HG03469 (cell line): Measurements from ENCODE around the gene TIPARP.

ENCODE experiments used
- ATAC-seq: cut with Tn5 transposase; IDR thresholded peaks from one replicate; pipeline ENCODE4 v1.9.1; 2021; ENCODE audit warnings: mild to moderate bottlenecking, moderate library complexity, moderate number of reproducible peaks; ENCODE audit not compliant: unreplicated experiment

The TIPARP gene, protein sequence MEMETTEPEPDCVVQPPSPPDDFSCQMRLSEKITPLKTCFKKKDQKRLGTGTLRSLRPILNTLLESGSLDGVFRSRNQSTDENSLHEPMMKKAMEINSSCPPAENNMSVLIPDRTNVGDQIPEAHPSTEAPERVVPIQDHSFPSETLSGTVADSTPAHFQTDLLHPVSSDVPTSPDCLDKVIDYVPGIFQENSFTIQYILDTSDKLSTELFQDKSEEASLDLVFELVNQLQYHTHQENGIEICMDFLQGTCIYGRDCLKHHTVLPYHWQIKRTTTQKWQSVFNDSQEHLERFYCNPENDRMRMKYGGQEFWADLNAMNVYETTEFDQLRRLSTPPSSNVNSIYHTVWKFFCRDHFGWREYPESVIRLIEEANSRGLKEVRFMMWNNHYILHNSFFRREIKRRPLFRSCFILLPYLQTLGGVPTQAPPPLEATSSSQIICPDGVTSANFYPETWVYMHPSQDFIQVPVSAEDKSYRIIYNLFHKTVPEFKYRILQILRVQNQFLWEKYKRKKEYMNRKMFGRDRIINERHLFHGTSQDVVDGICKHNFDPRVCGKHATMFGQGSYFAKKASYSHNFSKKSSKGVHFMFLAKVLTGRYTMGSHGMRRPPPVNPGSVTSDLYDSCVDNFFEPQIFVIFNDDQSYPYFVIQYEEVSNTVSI

DNA sequence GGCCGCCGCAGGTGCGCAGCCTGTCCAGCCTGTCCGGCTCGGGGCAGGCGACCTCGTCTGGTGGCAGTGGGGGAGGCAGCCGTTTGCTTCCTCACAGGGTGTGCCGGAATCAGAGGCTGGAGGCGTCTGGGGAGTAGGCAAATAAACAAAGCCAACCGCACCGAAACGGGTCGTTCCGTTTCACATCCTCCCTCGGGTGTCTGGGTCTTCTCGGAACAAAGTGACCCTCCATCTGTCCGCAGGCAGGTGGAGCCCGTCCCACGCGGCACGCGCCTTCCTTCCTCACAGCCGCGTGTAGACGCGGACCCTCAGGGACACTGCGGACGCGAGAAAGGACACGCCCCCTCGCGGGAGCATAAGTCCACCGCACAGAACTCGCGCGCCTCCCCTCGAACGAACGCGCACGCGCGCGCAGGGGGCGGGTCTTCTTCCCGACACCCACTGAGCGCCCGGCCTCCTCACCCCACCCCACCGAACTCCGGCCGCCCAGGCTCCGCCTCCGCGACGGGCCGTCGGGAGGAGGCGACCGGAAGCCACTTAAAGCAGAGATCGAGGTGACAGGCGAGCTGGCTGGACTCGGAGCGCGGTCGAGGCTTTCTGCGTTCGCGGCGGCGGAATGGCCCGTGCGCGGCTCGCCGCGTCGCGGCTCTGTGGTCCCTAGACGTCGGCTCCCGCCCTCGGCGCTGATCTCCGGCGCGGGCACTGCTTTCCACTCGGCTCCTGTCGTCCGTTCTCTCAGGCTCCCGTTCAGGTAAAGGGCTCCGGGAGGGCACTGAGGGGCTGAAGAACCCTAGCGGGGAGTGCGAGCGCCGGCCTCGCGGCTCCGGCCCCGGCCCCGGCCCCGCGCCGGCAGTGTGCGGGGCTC lies at the start of gene TIPARP:
TIPARP (plus strand) TSS at position 545 of the 865 bp plus-strand sequence. CDS start 3,108 bp downstream, outside the sequence.
- ATAC-seq: peak; percentile 78

DNA sequence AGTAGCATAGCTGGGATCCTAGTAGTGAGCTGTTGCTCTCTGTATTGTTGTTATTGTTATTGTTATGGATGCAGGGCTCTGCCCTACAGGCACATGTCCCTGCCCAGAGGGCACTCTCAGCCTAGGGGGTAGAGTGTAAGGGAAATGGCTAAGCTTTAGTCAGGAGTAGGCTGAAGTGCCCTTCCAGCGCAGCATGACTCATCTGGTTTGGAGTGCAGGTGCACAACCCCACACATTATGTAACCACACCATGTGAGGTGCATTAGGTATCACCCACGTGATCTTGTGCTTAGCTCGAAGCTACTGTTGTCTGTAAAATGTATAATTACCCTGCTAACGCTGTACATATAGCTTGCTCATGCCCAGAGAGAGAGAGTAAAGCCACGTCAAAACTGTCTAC lies 48.3 kb upstream of the TIPARP start:
- no peak for ATAC-seq

DNA sequence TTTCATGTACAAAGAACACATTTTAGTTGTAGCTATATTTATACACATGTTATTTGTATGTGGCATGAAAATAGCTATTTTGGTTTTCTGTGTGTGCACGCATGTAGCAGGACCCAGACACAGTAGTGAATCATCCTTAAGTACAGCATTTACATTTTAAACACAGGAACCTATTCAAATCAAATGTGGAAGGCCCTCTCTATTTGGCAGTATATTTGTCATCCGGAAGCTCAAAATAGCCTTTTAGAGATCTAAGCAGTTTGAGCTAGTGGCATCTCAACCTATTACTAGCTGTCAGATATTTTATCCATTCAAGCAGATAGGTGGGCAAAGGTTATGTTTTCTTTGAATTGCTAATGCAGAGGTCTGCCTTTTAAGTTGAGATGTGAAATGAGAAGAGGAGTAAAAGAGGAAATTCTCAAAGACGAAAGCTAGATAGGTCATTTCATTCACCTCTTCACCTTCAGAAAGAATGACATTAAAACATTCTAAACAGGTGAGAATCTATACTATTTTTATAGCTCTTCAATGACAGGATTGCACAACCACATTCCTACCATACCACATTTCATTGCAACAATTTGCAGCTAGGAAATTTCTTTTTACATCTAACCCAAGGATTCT lies 46.3 kb upstream of the TIPARP start:
- no peak for ATAC-seq

DNA sequence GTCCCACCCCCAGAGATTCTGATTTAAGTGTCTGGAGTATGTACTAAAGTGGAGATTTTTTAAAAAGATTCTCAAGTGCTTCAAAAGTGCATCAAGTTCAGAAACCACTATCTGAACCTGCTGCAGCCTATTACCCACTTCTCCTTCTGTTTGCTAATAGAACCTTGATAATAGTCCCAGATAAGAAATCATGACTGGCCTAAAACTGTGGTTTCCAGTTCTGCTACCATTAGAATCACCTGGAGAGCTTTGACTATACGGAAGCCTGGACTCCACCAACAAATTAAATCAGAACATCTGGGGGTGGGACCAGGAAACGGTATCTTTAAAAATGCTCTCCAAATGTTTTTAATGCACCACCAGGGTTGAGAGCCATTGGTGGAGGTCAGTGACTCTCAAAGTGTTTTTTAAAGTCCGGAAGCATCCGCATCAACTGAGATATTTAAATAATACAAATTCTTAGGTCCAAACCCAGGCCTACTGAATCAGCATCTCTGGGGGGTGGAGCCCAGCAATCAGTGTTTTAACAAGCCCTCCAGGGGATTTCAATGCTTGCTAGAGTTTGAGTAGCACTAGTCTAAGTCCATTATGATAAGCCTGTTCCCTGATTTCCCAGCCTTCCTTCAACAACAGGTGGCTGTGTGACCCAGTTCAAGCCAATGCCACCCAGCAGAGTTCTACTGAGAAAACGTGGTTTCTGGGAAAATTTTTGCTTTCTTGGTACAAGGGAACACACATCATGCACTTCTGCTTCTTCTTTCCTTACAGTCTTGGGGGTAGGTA lies 45.4 kb upstream of the TIPARP start:
- ATAC-seq: no peak

DNA sequence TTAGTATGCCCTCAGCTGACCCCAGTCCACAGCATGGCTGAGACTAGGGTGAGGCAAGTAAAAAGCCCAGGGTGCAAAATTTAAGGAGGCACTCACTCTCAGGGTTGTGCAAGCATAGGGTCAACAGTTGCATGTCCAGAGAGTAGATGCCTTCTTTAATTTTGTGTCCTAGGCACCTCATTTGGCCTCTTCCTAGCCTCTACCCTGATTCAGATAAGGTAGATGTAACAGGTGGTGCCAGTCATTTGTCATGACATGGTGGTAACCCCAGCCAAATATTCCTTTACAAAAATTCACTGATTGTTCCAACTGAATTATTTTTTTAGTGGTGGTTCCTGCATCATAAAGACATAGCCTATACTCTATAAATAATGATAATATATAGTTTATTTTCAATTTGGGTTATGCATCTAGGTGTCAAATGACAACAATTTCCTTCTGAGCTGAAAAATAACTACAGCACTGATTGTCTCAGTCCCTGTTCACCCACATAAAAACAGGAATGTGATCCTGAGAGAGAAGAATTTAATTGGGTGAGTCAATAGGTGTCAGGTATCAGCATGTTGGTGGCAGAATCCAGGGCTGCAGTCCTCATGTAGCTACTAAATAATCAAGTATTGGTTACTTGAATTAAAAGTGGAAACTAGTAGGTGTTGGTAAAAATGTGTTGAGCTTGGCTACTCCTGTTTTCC lies 44.2 kb upstream of the TIPARP start:
- ATAC-seq: no peak

DNA sequence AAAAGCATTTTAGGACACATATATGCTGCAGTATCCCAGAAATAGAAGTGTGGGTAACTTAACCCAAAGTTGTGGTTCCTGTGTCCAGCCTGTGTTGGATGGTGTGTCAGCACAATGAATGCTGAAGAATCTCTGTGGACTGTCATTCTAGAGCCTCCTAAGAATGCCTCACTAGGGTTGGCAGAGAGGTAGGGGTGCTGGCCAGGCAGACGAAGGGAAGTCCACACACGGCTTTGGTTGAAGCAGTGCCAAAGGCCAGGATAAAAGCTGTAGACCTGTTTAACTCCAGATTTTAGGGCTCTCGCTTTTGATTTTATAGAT lies 43.7 kb upstream of the TIPARP start:
- no peak for ATAC-seq

DNA sequence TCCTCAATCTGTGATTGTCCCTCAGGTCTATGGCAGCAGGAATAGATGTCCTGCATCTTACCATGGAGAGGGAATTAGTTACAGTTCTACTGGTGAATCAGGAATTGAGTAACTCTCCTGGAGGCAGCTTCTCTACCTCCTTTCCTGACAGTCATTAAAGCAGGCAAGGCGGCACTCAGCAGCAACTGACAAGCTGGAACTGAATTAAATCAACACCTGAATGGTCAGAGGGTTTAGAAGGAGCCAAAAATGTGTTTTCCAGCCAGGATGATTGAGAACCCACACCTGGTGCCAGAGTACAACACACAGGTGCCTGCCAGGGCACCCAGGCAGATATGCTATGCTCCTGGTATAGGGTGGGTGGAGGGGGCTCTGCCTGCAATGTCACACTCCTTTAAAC lies 43.1 kb upstream of the TIPARP start:
- ATAC-seq: no peak

DNA sequence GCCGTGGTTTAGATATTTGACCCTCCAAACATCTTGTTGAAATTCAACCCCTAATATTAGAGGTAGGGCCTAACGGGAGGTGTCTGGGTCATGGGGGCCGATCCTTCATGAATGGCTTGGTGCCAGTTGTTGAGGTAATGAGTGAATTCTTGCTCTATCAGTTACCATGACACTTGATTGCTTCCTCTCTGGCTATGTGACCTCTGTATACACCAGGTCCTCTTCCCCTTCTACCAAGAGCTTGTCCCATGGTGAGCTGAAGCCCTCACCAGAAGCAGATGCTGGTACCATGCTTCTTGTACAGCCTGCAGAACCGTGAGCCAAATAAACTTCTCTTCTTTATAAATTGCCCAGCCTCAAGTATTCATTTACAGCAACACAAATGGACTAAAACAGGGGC lies 41.8 kb upstream of the TIPARP start:
- no peak for ATAC-seq

DNA sequence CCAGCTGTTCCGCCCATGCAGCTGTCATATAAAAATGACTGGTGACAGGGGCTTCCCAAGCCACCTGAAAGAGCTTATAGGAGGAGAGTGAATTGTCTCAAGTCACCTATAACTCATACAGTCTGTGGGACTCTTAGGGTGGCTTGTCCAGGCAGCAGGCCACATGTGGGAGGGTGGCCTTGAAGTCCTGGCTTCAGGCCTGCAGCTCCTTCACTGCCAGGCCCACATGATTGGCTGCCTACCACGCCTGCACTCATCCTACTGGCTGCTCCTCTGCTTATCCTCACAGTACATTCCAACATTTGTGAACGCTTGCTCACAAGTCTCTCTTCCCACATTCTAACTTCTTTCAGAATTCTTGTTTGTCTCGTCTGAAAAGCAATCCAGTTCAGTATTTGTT lies 41.1 kb upstream of the TIPARP start:
- ATAC-seq: no peak

DNA sequence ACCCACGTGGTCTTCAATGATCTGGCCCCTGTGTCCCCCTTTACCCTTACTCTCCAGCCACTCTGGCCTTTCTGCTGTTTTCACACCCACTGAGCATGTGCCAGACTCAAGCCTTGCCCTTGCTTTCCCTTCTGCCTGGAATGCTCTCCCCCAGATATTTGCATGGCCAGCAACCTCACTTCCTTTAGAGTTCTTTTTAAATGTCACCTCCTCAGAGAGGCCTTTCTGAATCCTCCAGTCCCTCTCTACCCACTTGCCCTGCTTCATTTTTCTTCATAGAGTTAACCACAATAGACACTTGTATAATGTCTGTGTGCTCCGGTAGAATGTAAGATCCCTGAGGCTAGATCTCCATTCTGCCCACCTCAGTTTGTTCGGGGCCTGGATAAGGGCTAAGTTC lies 39.4 kb upstream of the TIPARP start:
- ATAC-seq: no peak

DNA sequence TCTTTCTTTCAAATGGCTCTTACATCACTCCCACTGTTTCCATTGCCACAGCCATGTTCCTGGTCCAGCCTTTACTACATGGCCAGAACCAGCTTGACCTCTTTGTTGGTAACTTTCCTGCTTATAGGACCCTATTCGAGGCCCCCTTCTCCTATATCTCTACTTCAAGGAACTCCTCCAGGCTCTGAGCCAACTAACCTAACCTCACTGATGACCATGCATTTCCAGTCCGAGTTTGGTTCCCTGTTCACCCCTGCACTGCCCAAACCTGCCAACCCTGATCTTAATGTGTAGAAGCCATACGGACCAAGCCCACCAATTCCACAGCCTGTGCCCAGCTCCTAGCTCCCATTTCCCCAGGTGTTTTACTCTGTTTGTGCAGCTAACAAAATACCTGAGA lies 38.4 kb upstream of the TIPARP start:
- no peak for ATAC-seq

DNA sequence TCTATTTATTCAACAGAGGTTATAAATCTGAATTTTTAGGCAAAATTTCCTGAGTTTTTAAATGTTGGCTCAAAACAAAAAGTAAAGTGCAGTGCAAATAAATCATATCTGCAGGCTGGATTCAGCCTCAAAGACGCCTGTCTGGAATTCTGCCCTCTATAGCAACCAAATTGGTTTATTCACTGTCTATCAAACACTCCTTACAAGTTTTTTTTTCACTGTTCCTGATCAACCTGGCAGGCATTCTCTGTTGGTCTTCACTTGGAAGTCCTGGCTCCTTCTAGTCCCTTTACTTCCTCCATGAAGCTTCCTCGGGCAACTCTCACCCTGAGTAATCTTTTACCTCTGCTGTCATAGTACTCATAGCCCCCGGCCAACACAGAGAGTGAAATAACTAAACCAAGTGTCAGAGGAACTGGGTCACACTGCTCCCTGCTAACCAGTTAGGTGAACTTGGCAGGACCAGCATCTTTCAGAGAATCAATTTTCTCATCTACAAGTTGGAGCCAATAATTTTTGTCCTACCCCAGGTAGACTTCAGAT lies 36.8 kb upstream of the TIPARP start:
- no peak for ATAC-seq

DNA sequence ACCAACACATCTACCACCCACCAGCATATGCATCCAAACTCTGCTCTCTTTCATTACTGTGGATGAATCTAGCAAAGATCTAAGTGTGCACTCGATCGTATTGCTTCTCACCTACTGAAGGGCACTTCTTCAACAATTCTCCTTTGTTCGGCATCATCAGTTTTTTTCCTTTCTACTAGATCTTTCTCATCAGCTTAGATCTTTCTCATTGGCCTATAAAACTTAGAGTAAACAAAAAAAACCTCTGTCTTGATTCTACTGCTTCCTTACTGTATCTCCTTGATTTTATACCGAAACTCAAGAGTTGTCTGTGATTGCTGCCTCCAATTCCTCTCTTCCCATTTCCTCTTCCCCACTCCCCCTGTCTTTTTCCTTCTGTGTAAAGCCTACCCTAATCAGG lies 36.1 kb upstream of the TIPARP start:
- ATAC-seq: no peak

DNA sequence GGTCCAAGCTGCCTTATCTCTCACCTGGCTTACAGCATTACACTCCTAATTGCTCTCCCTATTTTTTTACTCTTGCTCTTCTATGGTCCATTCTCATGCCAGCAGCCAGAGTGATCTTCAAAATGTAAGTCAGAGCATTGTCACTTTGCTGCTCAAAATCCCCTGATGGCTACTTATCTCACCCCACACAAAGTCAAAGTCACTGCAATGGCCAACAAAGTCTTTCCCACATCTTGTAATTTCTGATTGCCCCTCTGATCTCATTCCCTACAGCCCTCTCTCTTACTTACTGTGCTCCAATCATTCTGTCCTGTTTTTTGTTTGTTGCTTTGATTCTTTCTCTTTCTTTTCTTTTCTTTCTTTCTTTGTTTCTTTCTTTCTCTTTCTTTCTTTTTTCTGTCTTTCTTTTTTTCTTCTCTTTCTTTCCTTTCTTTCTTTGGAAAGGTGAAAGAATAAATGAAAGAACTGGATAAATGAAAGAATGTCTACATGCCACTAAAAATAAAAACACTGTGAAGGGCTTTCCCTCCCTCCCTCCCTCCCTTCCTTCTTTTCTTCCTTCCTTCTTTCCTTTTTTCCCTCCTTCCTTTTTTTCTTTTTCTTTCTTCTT lies 34.9 kb upstream of the TIPARP start:
- no peak for ATAC-seq

DNA sequence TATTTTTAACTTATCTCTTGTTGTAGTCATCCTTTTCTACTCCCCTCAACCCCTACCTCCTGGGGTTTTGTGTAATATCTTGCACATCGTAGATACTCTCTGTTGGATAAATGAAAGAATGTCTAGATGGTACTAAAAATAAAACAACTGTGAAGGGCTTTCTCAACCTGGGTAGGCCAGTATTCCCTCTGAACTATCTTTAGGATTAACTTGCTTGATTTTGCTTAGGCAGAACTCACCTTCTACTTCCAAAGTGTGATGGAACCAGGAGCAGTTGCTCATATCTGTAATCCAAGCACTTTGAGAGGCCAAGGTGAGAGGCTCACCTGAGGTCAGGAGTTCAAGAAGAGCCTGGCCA lies 32.8 kb upstream of the TIPARP start:
- ATAC-seq: no peak

DNA sequence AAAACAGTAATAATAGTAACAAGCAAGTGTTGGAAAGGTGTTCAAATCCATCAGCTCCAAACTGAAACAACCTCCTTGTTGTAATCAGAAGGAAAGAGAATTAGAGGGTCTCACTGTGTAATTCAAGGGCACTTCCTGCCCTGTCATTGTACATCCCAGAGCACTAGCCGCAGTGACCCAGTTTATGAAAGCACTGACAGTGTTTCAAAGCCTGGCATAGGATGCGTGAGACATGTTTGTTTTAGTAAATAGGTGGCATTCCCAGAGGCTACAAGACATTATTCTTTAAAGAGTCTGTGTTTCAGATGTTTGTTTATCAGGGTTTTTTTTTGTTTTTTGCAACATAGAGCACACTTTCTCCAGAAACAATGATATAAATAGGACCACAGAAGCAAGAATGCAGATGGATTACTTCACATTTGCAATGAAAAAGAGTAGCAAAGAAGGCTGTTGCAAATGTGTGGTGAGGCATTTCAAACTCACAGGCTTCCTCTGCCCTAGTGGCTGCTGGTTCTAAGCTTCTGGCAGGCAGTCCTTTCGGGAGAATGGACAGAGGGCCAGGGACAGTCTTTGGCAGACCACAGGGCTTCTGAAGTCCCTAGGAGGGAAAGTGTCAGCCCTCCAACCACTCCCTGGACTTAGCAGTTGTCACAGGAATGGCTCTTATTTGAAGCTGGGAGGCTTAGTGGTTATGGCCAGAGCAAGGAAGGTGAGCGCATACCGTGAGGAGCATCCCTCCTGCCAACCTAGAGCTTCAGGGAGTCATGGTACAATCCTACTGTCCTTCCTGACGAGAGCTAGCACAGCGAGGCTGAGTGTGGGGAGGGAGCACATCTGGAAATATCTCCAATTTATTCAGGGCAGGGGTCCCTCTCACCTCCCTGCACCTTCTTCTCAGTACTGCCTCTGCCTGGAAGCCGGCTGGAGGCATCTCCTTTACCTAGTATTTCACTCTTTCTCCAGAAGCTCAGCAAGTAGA lies 31.4 kb upstream of the TIPARP start:
- ATAC-seq: no peak

DNA sequence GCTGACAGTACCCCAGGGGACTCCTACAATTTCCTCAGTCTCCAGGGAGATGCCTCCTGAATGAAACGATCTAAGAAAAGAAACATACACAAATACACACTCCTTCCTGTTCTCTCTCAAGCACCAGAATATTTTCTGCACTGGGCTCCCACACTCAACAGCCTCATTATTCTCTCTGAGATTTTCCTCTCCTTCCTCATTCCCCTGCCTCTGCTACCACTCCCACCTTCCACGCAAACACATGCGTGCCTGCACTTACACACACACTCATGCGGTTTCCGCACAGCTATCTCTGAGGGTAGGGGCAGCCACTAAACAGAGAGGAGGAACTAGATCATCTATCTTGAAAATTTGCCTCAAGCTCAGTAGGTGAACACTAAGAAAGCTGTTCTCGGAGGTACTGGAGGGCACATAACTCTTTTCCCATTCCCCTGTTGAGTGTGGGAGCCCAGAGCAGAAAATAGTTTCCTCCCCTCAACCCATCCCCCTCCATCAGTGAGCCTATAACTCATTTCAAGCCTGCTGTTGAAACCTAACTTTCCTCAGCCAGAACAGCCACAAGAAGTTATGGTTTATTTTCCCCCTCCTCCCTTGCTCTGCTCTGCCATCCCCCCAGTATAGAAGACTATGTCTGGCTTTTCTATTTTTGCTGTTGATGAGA lies 30.5 kb upstream of the TIPARP start:
- peak; percentile 72 for ATAC-seq

DNA sequence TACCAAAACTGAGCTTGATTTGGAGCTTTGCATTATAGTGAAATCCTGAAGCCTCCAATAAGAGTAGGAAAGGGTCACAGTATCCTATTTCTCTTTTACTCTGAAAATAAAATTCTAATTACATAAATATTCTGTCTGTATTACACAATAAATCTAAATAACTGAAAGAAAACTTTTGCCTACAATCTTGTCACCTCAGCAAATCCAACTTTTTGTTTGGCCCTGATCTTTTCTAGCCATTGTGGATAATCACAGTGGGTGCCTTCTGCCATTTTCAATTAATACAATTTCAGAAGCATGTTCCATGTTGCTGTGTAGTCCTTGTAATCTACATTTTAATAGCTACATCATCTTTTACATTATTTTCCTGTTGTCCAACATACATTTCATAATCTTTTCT lies 29.4 kb upstream of the TIPARP start:
- no peak for ATAC-seq
